H1 (cell line): Measurements from ENCODE around the gene PTPN5. TPM values are rescaled to one million over a fixed set of nuclear protein-coding genes. Genes with fewer than 3 reads are reported as not detected.

Experiments
- CTCF ChIA-PET: fragments of 300-600 bp; sonication (Branson Sonifier 250); formaldehyde crosslinking; loops from one replicate; lab custom pipeline; 2021; ENCODE audit not compliant: partially characterized antibody; lab: Charles Lee
- POLR2A ChIA-PET: fragments of 300-600 bp; sonication (Branson Sonifier 250); formaldehyde crosslinking; loops from one replicate; lab custom pipeline; 2021; ENCODE audit warnings: inconsistent platforms; ENCODE audit not compliant: partially characterized antibody; lab: Charles Lee
- DNase-seq, 2 experiments: peaks; one replicate each; pipeline versions ENCODE4 v3.0.0 to v3.0.0-alpha.2; 2010 to 2022; ENCODE audit warnings: low spot score in 2 of 2, low read depth in 1 of 2, mixed read lengths in 1 of 2
- FAIRE-seq: peaks from 2 replicates; lab custom pipeline; 2011; peaks lifted over from hg19 to GRCh38; lab: Jason Lieb, UNC
- H2AFZ ChIP-seq: 2 replicates; pipeline ENCODE4 v1.8.1; 2012; ENCODE audit warnings: low read length, inconsistent platforms
- H2AK5ac ChIP-seq: 2 replicates; pipeline ENCODE4 v1.6.1; 2013; ENCODE audit warnings: low read depth, low read length
- H2BK120ac ChIP-seq: replicated peaks from 2 replicates; pipeline ENCODE3; 2013; ENCODE audit warnings: low read depth, low read length, inconsistent platforms
- H2BK12ac ChIP-seq: 2 replicates; pipeline ENCODE4 v1.6.1; 2013; ENCODE audit warnings: low read depth, low read length
- H2BK15ac ChIP-seq: 2 replicates; pipeline ENCODE4 v1.6.1; 2013; ENCODE audit warnings: low read length
- H2BK20ac ChIP-seq: 2 replicates; pipeline ENCODE4 v1.6.1; 2013; ENCODE audit warnings: low read length
- H2BK5ac ChIP-seq: 2 replicates; pipeline ENCODE4 v1.6.1; 2013; ENCODE audit warnings: low read depth, low read length
- H3K14ac ChIP-seq: 2 replicates; pipeline ENCODE4 v1.6.1; 2013; ENCODE audit warnings: inconsistent platforms; ENCODE audit not compliant: insufficient read length
- H3K18ac ChIP-seq: 2 replicates; pipeline ENCODE4 v1.6.1; 2013; ENCODE audit warnings: low read length; ENCODE audit errors: extremely low read depth
- H3K23ac ChIP-seq: 2 replicates; pipeline ENCODE4 v1.6.1; 2013; ENCODE audit warnings: inconsistent platforms; ENCODE audit not compliant: insufficient read length
- H3K23me2 ChIP-seq: 2 replicates; pipeline ENCODE4 v1.6.1; 2013; ENCODE audit warnings: low read depth, low read length
- H3K27ac ChIP-seq: 2 replicates; pipeline ENCODE4 v1.6.1; 2011; ENCODE audit warnings: low read depth, low read length, inconsistent platforms
- H3K27me3 ChIP-seq, 4 experiments: replicated peaks in 1 of 4; 1 replicate in 1 of 4; 2 replicates in 3 of 4; pipeline versions ENCODE4 v1.6.1 to v1.8.1; 2011 to 2013; ENCODE audit warnings: low read length in 3 of 4, mild to moderate bottlenecking in 3 of 4, inconsistent platforms in 2 of 4, mixed read lengths in 2 of 4, moderate library complexity in 1 of 4; ENCODE audit not compliant: control insufficient read depth in 3 of 4, insufficient read depth in 3 of 4; ENCODE audit errors: extremely low read depth in 1 of 4
- H3K36me3 ChIP-seq, 4 experiments: 2 replicates each; pipeline versions ENCODE4 v1.6.1 to v1.8.1; 2011 to 2013; ENCODE audit warnings: mild to moderate bottlenecking in 4 of 4, low read length in 3 of 4, moderate library complexity in 2 of 4, control low read depth in 1 of 4, inconsistent platforms in 1 of 4; ENCODE audit not compliant: insufficient read depth in 4 of 4, control insufficient read depth in 2 of 4
- H3K4ac ChIP-seq: replicated peaks from 2 replicates; pipeline ENCODE3; 2013; ENCODE audit warnings: low read length, low read depth, mixed read lengths, inconsistent platforms; ENCODE audit not compliant: insufficient read length
- H3K4me1 ChIP-seq, 4 experiments: replicated peaks in 1 of 4; 1 replicate in 1 of 4; 2 replicates in 3 of 4; pipeline versions ENCODE4 v1.6.1 to v1.8.1; 2011 to 2013; ENCODE audit warnings: low read length in 3 of 4, inconsistent platforms in 2 of 4, mixed read lengths in 1 of 4; ENCODE audit not compliant: insufficient read depth in 4 of 4, control insufficient read depth in 3 of 4
- H3K4me2 ChIP-seq, 2 experiments: 2 replicates each; pipeline versions ENCODE4 v1.6.1 to v1.8.1; 2011 to 2013; ENCODE audit warnings: low read depth in 2 of 2, low read length in 2 of 2, control low read depth in 1 of 2, inconsistent platforms in 1 of 2, mild to moderate bottlenecking in 1 of 2; ENCODE audit not compliant: insufficient read depth in 1 of 2
- H3K4me3 ChIP-seq, 4 experiments: fragments of 200-600, 300-600 bp in 1 of 4; sonication (generic), shearing (Covaris generic), sonication (Bioruptor Twin) in 1 of 4; 2 replicates each; pipeline versions ENCODE4 v1.5.1 to v1.8.1; 2011 to 2016; ENCODE audit warnings: low read length in 4 of 4, low read depth in 3 of 4, control low read depth in 2 of 4, inconsistent platforms in 2 of 4, mild to moderate bottlenecking in 2 of 4, mixed read lengths in 1 of 4, moderate library complexity in 1 of 4; ENCODE audit not compliant: insufficient read depth in 2 of 4; ENCODE audit errors: extremely low read depth in 1 of 4
- H3K56ac ChIP-seq: replicated peaks from 2 replicates; pipeline ENCODE3; 2013; ENCODE audit warnings: low read depth, mild to moderate bottlenecking, mixed read lengths, low read length, inconsistent platforms; ENCODE audit not compliant: insufficient read length
- H3K79me1 ChIP-seq: 2 replicates; pipeline ENCODE4 v1.6.1; 2013; ENCODE audit warnings: low read depth, low read length, control low read depth
- H3K79me2 ChIP-seq, 2 experiments: 2 replicates each; pipeline versions ENCODE4 v1.6.1 to v1.8.1; 2012 to 2013; ENCODE audit warnings: low read length in 2 of 2, mild to moderate bottlenecking in 2 of 2, inconsistent platforms in 1 of 2; ENCODE audit not compliant: insufficient read depth in 2 of 2, control insufficient read depth in 1 of 2
- H3K9ac ChIP-seq, 4 experiments: replicated peaks in 1 of 4; 1 replicate in 1 of 4; 2 replicates in 3 of 4; pipeline versions ENCODE4 v1.6.1 to v1.8.1; 2011 to 2013; ENCODE audit warnings: low read depth in 3 of 4, low read length in 3 of 4, control low read depth in 2 of 4, mild to moderate bottlenecking in 2 of 4, moderate library complexity in 2 of 4, inconsistent platforms in 1 of 4; ENCODE audit errors: extremely low read depth in 1 of 4
- H3K9me3 ChIP-seq, 2 experiments: 2 replicates each; pipeline versions ENCODE4 v1.6.1 to v1.8.1; 2012 to 2013; ENCODE audit warnings: mild to moderate bottlenecking in 2 of 2, moderate library complexity in 2 of 2, control low read depth in 1 of 2, inconsistent platforms in 1 of 2, low read depth in 1 of 2, low read length in 1 of 2, mixed read lengths in 1 of 2; ENCODE audit not compliant: insufficient read depth in 2 of 2
- H4K20me1 ChIP-seq, 2 experiments: replicated peaks in 1 of 2; 2 replicates each; pipeline versions ENCODE3 to v1.8.1; 2011 to 2013; ENCODE audit warnings: inconsistent platforms in 2 of 2, low read length in 2 of 2, mild to moderate bottlenecking in 1 of 2; ENCODE audit not compliant: insufficient read depth in 2 of 2, control insufficient read depth in 1 of 2
- H4K5ac ChIP-seq: 2 replicates; pipeline ENCODE4 v1.6.1; 2013; ENCODE audit warnings: low read length, low read depth, mixed read lengths, inconsistent platforms; ENCODE audit not compliant: insufficient read length
- H4K8ac ChIP-seq: 2 replicates; pipeline ENCODE4 v1.8.0; 2013; ENCODE audit warnings: mild to moderate bottlenecking, moderate library complexity, low read length, inconsistent platforms; ENCODE audit not compliant: insufficient read depth; ENCODE audit errors: extremely low read depth
- H4K91ac ChIP-seq: replicated peaks from 2 replicates; pipeline ENCODE3; 2013; ENCODE audit warnings: low read length, mixed read lengths, inconsistent platforms; ENCODE audit not compliant: insufficient read length
- CBX8 ChIP-seq: fragments of 300-800, 300-1000 bp; sonication (generic); IDR thresholded peaks from 2 replicates; pipeline ENCODE4 v1.7.1; 2016; ENCODE audit warnings: low read depth, low read length, borderline replicate concordance
- EZH2 ChIP-seq: fragments of 200-600 bp; sonication (generic); IDR thresholded peaks from 2 replicates; pipeline ENCODE4 v1.7.1; 2012; ENCODE audit warnings: low read depth, mild to moderate bottlenecking, moderate library complexity, low read length, inconsistent platforms; ENCODE audit not compliant: severe bottlenecking
- FOSL1 ChIP-seq: IDR thresholded peaks from 2 replicates; pipeline ENCODE4 v1.6.1; 2011; ENCODE audit warnings: mild to moderate bottlenecking, low read depth, low read length, moderate library complexity; ENCODE audit not compliant: insufficient read depth
- WGBS, 2 experiments: shearing (Covaris generic) in 1 of 2; methylation state at CpG; one replicate each; pipeline versions ENCODE4 v1.1.6 to v1.1.7; 2013 to 2015; ENCODE audit warnings: low lambda C conversion rate in 2 of 2, mixed read lengths in 2 of 2, inconsistent platforms in 1 of 2, low coverage in 1 of 2, missing lambda C conversion rate in 1 of 2; ENCODE audit not compliant: insufficient replicate concordance in 2 of 2, insufficient coverage in 1 of 2, insufficient read length in 1 of 2; ENCODE audit errors: extremely low coverage in 1 of 2, missing lambda C conversion rate in 1 of 2; 5-methylcytosine and 5-hydroxymethylcytosine counted together
- polyA plus RNA-seq, 7 experiments: library from polyadenylated mRNA; depleted of rRNA in 3 of 7; stranded (reverse) in 5 of 7; unstranded in 2 of 7; fragments of >200 nt in 5 of 7; fragments of 200-250 nt in 2 of 7; gene quantifications; 1 replicate in 5 of 7; 2 replicates in 1 of 7; 4 replicates in 1 of 7; pipeline versions ENCODE4 v1.2.1 to v1.2.3, GENCODE V29; 2011 to 2013; ENCODE audit warnings: missing spikeins in 2 of 7, mixed read lengths in 2 of 7
- total RNA-seq: library from RNA; stranded (reverse); fragmentation: NEBNext Ultra II Directional; extraction: Animal tissue kit (Norgen Biotek cat#: 25700); gene quantifications from 2 replicates; pipeline ENCODE4 v1.2.1, GENCODE V29; 2021

Gene PTPN5
- total and polyA plus RNA-seq, 2 of the 8 experiments (the other 6 are each of a cell fraction or from before 2014, with no cell fraction given) = 8.4 to 12.9 TPM

DNA sequence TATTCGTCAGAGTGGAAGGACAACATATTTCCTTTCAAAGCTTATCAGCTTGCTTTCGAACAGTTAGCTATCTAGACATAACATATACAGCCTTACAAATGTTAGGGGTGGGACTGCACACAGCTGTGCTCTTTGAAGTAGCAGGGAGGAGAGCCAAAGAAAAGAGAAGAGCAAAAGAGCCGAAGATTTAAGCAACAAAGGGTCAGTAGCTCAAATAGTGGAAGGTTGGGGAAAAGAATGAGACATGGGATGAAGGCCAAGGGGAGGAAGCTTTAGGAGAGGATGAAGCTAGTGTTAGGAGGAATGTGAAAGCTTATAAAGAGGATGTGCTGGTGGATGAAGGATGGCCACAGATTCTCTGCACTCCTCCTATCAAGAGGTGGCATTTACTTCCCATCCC is 33.8 kb downstream of the PTPN5 start:
- H2BK15ac ChIP-seq = no peak overlapping the region
- ChIA-PET CTCF (interaction anchor here (1.0 to 13.9 kb wide), 9 partner anchors 9 to 217 kb away, joined by 3 to 244 read pairs (median 5); no protein-coding TSS in a partner anchor), POLR2A (no interaction called here)
- no peaks in the 10 kb centered on the region for H3K27me3 ChIP-seq
- WGBS, 2 experiments = 84% methylated on average over 3 of the region's 3 CpGs; no CpG with 5 or more reads in 1 of the 2 experiments
- H2BK20ac ChIP-seq = no peak overlapping the region
- H2BK120ac ChIP-seq = no peak overlapping the region
- H3K4me3 ChIP-seq = no peak overlapping the region
- no peak overlapping the region for H3K4ac ChIP-seq
- H3K79me1 ChIP-seq = no peaks in the 10 kb centered on the region
- no peak for FAIRE-seq
- H2AFZ ChIP-seq = no peak overlapping the region
- no peak overlapping the region for H4K8ac ChIP-seq
- no peaks in the 10 kb centered on the region for H3K23me2 ChIP-seq
- no peaks in the 10 kb centered on the region for H3K9me3 ChIP-seq
- H3K23ac ChIP-seq = no peak overlapping the region
- H3K4me2 ChIP-seq = no peak overlapping the region
- no peak overlapping the region for H4K5ac ChIP-seq
- H3K56ac ChIP-seq = no peak overlapping the region
- H3K27ac ChIP-seq = no peak overlapping the region
- DNase-seq = no peak
- no peak overlapping the region for H3K18ac ChIP-seq
- H3K4me1 ChIP-seq = no peaks in the 10 kb centered on the region
- no peaks in the 10 kb centered on the region for H3K36me3 ChIP-seq
- no peak overlapping the region for H3K9ac ChIP-seq
- H4K91ac ChIP-seq = no peak overlapping the region
- H2BK12ac ChIP-seq = no peak overlapping the region
- no peak overlapping the region for H3K14ac ChIP-seq
- no peaks in the 10 kb centered on the region for H4K20me1 ChIP-seq
- H3K79me2 ChIP-seq = no peaks in the 10 kb centered on the region
- no peak overlapping the region for H2BK5ac ChIP-seq
- H2AK5ac ChIP-seq = no peak overlapping the region
- no peak for TF ChIP-seq CBX8
- TF ChIP-seq EZH2 = no peak
- no peak for TF ChIP-seq FOSL1
